Measurements from ENCODE around the gene PIK3R6.

PIK3R6 gene

GRCh38 chr17:8791910-8792270 lies 75.6 kb downstream of the PIK3R6 start:
- no peak for DNase-seq

- DNase-seq, result no peak
Measured at GRCh38 chr17:8791248-8791909, 76.1 kb downstream of the PIK3R6 start.

GRCh38 chr17:8789743-8790142 lies 77.7 kb downstream of the PIK3R6 start:
- no peak for DNase-seq

GRCh38 chr17:8788998-8789397 lies 78.5 kb downstream of the PIK3R6 start:
- DNase-seq, result no peak

- peak; percentile 40 for DNase-seq
Measured at GRCh38 chr17:8785547-8786413, 81.7 kb downstream of the PIK3R6 start.

- no peak for DNase-seq
Measured at GRCh38 chr17:8782176-8782575, 85.3 kb downstream of the PIK3R6 start.

GRCh38 chr17:8781776-8782175 lies 85.7 kb downstream of the PIK3R6 start:
- DNase-seq, result no peak

- no peak for DNase-seq
Measured at GRCh38 chr17:8776881-8777280, 90.6 kb downstream of the PIK3R6 start.

- DNase-seq, result no peak
Measured at GRCh38 chr17:8776248-8776647, 91.2 kb downstream of the PIK3R6 start.

- no peak for DNase-seq
Measured at GRCh38 chr17:8766731-8767130, 100.7 kb downstream of the PIK3R6 start.

GRCh38 chr17:8762012-8762411 lies 105.5 kb downstream of the PIK3R6 start:
- DNase-seq, result no peak

- no peak for DNase-seq
Measured at GRCh38 chr17:8758137-8758596, 109.3 kb downstream of the PIK3R6 start, which contains the start of gene SPDYE4. Gene SPDYE4, minus strand, starts transcription at chr17:8758546. Its CDS starts 164 bp downstream, at chr17:8758382.

GRCh38 chr17:8757189-8757588 lies 110.3 kb downstream of the PIK3R6 start:
- no peak for DNase-seq

GRCh38 chr17:8755590-8756255 lies 111.8 kb downstream of the PIK3R6 start:
- no peak for DNase-seq

- no peak for DNase-seq
Measured at GRCh38 chr17:8754890-8755289, 112.6 kb downstream of the PIK3R6 start.

GRCh38 chr17:8753976-8754440 lies 113.5 kb downstream of the PIK3R6 start:
- DNase-seq, result no peak

GRCh38 chr17:8753136-8753975 lies 114.1 kb downstream of the PIK3R6 start:
- no peak for DNase-seq

Data from NCI-H1694 treated with DMSO at 0.1 percent for 48 hours (cell line).